ENCODE results near the gene LECT2. TPM values are rescaled to one million over a fixed set of nuclear protein-coding genes. Genes with fewer than 3 reads are reported as not detected.

The LECT2 gene
- polyA plus RNA-seq (2013, experiment 1 of 4), result not detected
- not detected for polyA plus RNA-seq (2013, experiment 2 of 4)
- polyA plus RNA-seq (2013, experiment 3 of 4), result not detected
- polyA plus RNA-seq (2013, experiment 4 of 4), result not detected

DNA sequence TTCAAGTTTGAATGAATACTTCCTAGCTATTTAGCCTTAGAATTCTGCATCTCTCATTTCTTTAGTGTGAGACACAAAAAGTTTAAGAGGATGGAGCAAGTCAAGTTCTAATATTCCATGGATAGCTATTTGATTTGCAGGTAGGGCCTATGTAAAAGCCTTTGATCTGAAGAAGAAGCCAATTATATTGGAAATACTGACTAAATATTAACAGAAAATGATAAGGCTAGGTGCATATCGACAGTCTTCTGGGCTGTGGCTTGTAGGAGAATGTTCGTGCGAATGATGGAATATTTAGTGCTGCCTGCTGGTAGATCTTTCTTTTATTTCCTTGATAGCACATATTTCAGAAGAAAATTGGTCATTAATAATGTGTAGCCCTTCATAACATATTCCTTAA is at the start of gene LECT2:
Gene LECT2 (minus strand): TSS at position 85 of the 400 bp plus-strand sequence. CDS start 150 bp downstream, outside the sequence.
- 92 to 97% methylated on average over 3 of the region's 3 CpGs for WGBS, 2 experiments
- Histone ChIP-seq H3K27ac (ENCODE audit: insufficient read depth, low read depth, low read length, poor library complexity, severe bottlenecking) (no peak within 1 kb of the TSS), H3K4me3 (ENCODE audit: insufficient read depth, low read depth, low read length) (no peak within 1 kb of the TSS), H3K4me1 (ENCODE audit: control insufficient read depth, insufficient read depth, low read length) (no peaks in the 10 kb centered on the region), H3K9me3 (ENCODE audit: control insufficient read depth, low read length) (no peaks in the 10 kb centered on the region), H3K36me3 (ENCODE audit: control insufficient read depth, insufficient read depth, low read length) (no peaks in the 10 kb centered on the region), H3K27me3 (ENCODE audit: control insufficient read depth, insufficient read depth, low read length, poor library complexity, severe bottlenecking) (peaks cover 4% of the 10 kb centered on the region)

- Histone ChIP-seq H3K27me3 (ENCODE audit: control insufficient read depth, insufficient read depth, low read length, poor library complexity, severe bottlenecking) (no peaks in the 10 kb centered on the region), H3K4me1 (ENCODE audit: control insufficient read depth, insufficient read depth, low read length) (no peaks in the 10 kb centered on the region), H3K9me3 (ENCODE audit: control insufficient read depth, low read length) (no peaks in the 10 kb centered on the region), H3K4me3 (ENCODE audit: insufficient read depth, low read depth, low read length) (no peak overlapping the region), H3K27ac (ENCODE audit: insufficient read depth, low read depth, low read length, poor library complexity, severe bottlenecking) (no peak overlapping the region), H3K36me3 (ENCODE audit: control insufficient read depth, insufficient read depth, low read length) (no peaks in the 10 kb centered on the region)
- 96 to 98% methylated on average over 3 of the region's 3 CpGs for WGBS, 2 experiments
Observed at GRCh38 chr5:136004436-136004835, 49.7 kb upstream of the LECT2 start.

DNA sequence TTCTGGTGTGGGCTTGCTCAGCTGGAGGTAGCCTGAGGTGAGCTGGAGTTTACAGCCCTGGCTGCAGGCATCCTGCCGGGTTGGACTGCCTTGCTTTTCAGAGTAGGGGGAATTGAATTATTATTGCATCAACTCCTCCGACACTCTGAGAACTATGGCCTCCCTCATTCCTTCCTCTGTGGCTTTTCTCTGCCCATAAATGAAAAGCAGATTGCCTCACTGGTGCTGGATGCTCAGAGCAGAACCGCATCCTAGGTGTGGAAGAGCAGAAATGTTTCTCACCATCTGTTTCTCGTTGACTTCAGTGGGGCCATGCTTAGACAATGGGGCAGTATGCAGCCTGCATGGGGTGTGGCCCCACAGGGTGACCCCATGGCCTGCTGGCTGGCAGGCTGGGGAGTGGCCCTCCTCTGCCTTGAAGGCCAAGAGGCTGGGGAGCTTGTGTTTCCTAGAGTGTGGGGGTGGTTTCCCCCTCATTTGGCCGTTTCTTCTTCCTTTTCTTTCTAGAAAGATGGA is 46.7 kb upstream of the LECT2 start:
- no peak overlapping the region for H3K27ac ChIP-seq (ENCODE audit: insufficient read depth, low read depth, low read length, poor library complexity, severe bottlenecking)
- no peaks in the 10 kb centered on the region for H3K36me3 ChIP-seq (ENCODE audit: control insufficient read depth, insufficient read depth, low read length)
- no peaks in the 10 kb centered on the region for H3K4me1 ChIP-seq (ENCODE audit: control insufficient read depth, insufficient read depth, low read length)
- 82 to 87% methylated on average over 5 of the region's 5 CpGs for WGBS, 2 experiments
- no peaks in the 10 kb centered on the region for H3K27me3 ChIP-seq (ENCODE audit: control insufficient read depth, insufficient read depth, low read length, poor library complexity, severe bottlenecking)
- no peak overlapping the region for H3K4me3 ChIP-seq (ENCODE audit: insufficient read depth, low read depth, low read length)
- no peaks in the 10 kb centered on the region for H3K9me3 ChIP-seq (ENCODE audit: control insufficient read depth, low read length)

GRCh38 chr5:136000932-136001331 is 46.1 kb upstream of the LECT2 start:
- Histone ChIP-seq H3K27me3 (ENCODE audit: control insufficient read depth, insufficient read depth, low read length, poor library complexity, severe bottlenecking) (no peaks in the 10 kb centered on the region), H3K4me1 (ENCODE audit: control insufficient read depth, insufficient read depth, low read length) (no peaks in the 10 kb centered on the region), H3K36me3 (ENCODE audit: control insufficient read depth, insufficient read depth, low read length) (no peaks in the 10 kb centered on the region), H3K9me3 (ENCODE audit: control insufficient read depth, low read length) (no peaks in the 10 kb centered on the region), H3K4me3 (ENCODE audit: insufficient read depth, low read depth, low read length) (no peak overlapping the region), H3K27ac (ENCODE audit: insufficient read depth, low read depth, low read length, poor library complexity, severe bottlenecking) (no peak overlapping the region)
- WGBS, 2 experiments, result 93 to 95% methylated on average over 2 of the region's 3 CpGs

GRCh38 chr5:136000147-136000546 is 45.4 kb upstream of the LECT2 start:
- no peaks in the 10 kb centered on the region for H3K9me3 ChIP-seq (ENCODE audit: control insufficient read depth, low read length)
- H3K36me3 ChIP-seq (ENCODE audit: control insufficient read depth, insufficient read depth, low read length), result no peaks in the 10 kb centered on the region
- H3K4me3 ChIP-seq (ENCODE audit: insufficient read depth, low read depth, low read length), result no peak overlapping the region
- H3K27me3 ChIP-seq (ENCODE audit: control insufficient read depth, insufficient read depth, low read length, poor library complexity, severe bottlenecking), result no peaks in the 10 kb centered on the region
- no peak overlapping the region for H3K27ac ChIP-seq (ENCODE audit: insufficient read depth, low read depth, low read length, poor library complexity, severe bottlenecking)
- H3K4me1 ChIP-seq (ENCODE audit: control insufficient read depth, insufficient read depth, low read length), result no peaks in the 10 kb centered on the region
- 92 to 94% methylated on average over 2 of the region's 2 CpGs for WGBS, 2 experiments

DNA sequence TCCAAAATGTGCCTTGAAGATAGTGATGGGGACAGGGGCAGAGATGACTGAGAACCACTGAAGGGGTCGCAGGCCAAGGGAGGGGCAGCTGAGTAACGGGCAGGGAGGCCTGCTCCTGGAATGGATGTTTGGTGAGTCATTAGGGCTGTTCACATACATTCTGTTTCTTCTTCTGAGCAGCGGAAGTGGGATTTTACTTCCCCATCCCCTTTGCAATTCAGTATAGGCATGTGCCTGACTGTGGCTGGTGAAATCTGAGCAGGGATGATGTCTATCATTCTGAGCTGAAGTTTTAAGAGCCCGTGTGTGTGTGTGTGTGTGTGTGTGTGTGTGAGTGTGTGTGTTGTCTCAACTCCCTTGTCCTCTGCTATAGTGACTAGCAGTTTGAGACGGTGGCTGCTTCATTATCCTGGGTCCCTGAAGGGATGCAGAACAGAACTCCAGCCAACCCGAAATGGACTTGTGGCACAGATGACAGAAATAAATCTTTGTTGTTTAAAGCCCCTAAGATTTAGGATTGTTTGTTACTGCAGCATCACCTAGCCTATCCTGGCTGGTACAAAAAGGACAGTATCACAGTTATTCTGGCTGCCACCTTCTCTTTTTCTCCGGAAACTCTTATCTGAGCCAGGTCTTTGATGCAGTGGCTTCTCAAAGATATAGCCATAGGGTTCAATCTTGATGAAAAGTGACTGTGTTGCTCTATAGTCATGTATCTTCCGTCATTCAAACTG is 44.8 kb upstream of the LECT2 start:
- Histone ChIP-seq H3K36me3 (ENCODE audit: control insufficient read depth, insufficient read depth, low read length) (no peaks in the 10 kb centered on the region), H3K27me3 (ENCODE audit: control insufficient read depth, insufficient read depth, low read length, poor library complexity, severe bottlenecking) (no peaks in the 10 kb centered on the region), H3K27ac (ENCODE audit: insufficient read depth, low read depth, low read length, poor library complexity, severe bottlenecking) (no peak overlapping the region), H3K4me1 (ENCODE audit: control insufficient read depth, insufficient read depth, low read length) (no peaks in the 10 kb centered on the region), H3K4me3 (ENCODE audit: insufficient read depth, low read depth, low read length) (no peak overlapping the region), H3K9me3 (ENCODE audit: control insufficient read depth, low read length) (no peaks in the 10 kb centered on the region)
- WGBS, 2 experiments, result 82 to 87% methylated on average over 8 of the region's 8 CpGs

- no peak overlapping the region for H3K27ac ChIP-seq (ENCODE audit: insufficient read depth, low read depth, low read length, poor library complexity, severe bottlenecking)
- no peaks in the 10 kb centered on the region for H3K36me3 ChIP-seq (ENCODE audit: control insufficient read depth, insufficient read depth, low read length)
- no peak overlapping the region for H3K4me3 ChIP-seq (ENCODE audit: insufficient read depth, low read depth, low read length)
- H3K9me3 ChIP-seq (ENCODE audit: control insufficient read depth, low read length), result no peaks in the 10 kb centered on the region
- no peaks in the 10 kb centered on the region for H3K27me3 ChIP-seq (ENCODE audit: control insufficient read depth, insufficient read depth, low read length, poor library complexity, severe bottlenecking)
- H3K4me1 ChIP-seq (ENCODE audit: control insufficient read depth, insufficient read depth, low read length), result no peaks in the 10 kb centered on the region
- WGBS, 2 experiments, result 77% methylated on average over 6 of the region's 6 CpGs
Observed at GRCh38 chr5:135998889-135999288, 44.1 kb upstream of the LECT2 start.

DNA sequence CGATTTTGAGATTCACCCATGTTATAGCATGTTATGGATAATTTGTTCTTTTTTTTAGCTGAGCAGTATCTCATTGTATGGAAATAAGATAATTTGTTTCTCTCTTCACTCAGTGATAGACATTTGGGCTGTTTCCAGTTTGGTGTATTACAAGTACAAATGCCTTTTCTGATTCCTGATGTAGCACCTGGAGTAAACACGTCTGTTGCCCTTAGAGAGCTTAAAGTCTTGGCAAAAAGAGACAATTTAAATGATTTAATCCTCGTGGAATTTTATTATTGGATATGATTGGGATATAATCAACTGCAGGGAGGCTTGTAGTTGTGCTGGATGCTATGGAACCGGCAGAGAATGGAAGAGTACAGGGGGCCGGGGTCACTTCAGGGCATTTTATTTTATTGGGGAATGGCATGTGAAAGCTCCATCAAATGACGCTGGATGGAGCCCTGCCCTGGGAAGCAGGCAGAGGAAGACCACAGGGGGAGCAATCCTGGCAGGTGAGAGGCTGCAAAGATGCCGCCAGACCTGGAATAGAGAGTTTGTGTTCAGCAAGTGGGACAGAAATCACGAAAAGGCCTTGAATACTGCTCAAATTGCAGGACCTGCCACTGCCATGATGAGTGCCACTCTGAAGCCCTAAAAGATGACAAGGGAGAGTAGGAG is 43.0 kb upstream of the LECT2 start:
- Histone ChIP-seq H3K27me3 (ENCODE audit: control insufficient read depth, insufficient read depth, low read length, poor library complexity, severe bottlenecking) (no peaks in the 10 kb centered on the region), H3K4me1 (ENCODE audit: control insufficient read depth, insufficient read depth, low read length) (no peaks in the 10 kb centered on the region), H3K27ac (ENCODE audit: insufficient read depth, low read depth, low read length, poor library complexity, severe bottlenecking) (no peak overlapping the region), H3K4me3 (ENCODE audit: insufficient read depth, low read depth, low read length) (no peak overlapping the region), H3K36me3 (ENCODE audit: control insufficient read depth, insufficient read depth, low read length) (no peaks in the 10 kb centered on the region), H3K9me3 (ENCODE audit: control insufficient read depth, low read length) (no peaks in the 10 kb centered on the region)
- 74 to 75% methylated on average over 7 to 8 of the region's 8 CpGs for WGBS, 2 experiments

GRCh38 chr5:135996611-135997010 is 41.8 kb upstream of the LECT2 start:
- H3K4me3 ChIP-seq (ENCODE audit: insufficient read depth, low read depth, low read length), result no peak overlapping the region
- H3K27me3 ChIP-seq (ENCODE audit: control insufficient read depth, insufficient read depth, low read length, poor library complexity, severe bottlenecking), result no peaks in the 10 kb centered on the region
- H3K36me3 ChIP-seq (ENCODE audit: control insufficient read depth, insufficient read depth, low read length), result no peaks in the 10 kb centered on the region
- no peaks in the 10 kb centered on the region for H3K4me1 ChIP-seq (ENCODE audit: control insufficient read depth, insufficient read depth, low read length)
- H3K27ac ChIP-seq (ENCODE audit: insufficient read depth, low read depth, low read length, poor library complexity, severe bottlenecking), result no peak overlapping the region
- H3K9me3 ChIP-seq (ENCODE audit: control insufficient read depth, low read length), result no peaks in the 10 kb centered on the region
- 86 to 90% methylated on average over 2 of the region's 2 CpGs for WGBS, 2 experiments

GRCh38 chr5:135995976-135996375 is 41.2 kb upstream of the LECT2 start:
- Histone ChIP-seq H3K4me3 (ENCODE audit: insufficient read depth, low read depth, low read length) (no peak overlapping the region), H3K27ac (ENCODE audit: insufficient read depth, low read depth, low read length, poor library complexity, severe bottlenecking) (no peak overlapping the region), H3K27me3 (ENCODE audit: control insufficient read depth, insufficient read depth, low read length, poor library complexity, severe bottlenecking) (no peaks in the 10 kb centered on the region), H3K4me1 (ENCODE audit: control insufficient read depth, insufficient read depth, low read length) (no peaks in the 10 kb centered on the region), H3K36me3 (ENCODE audit: control insufficient read depth, insufficient read depth, low read length) (no peaks in the 10 kb centered on the region), H3K9me3 (ENCODE audit: control insufficient read depth, low read length) (no peaks in the 10 kb centered on the region)
- WGBS, 2 experiments, result 88 to 92% methylated on average over 3 of the region's 3 CpGs
